IMR-90 (cell line): ENCODE results near the gene LTN1.

ENCODE experiments used
- CEBPB ChIP-seq: IDR thresholded peaks from 2 replicates; pipeline ENCODE4 v1.6.1; 2012; ENCODE audit warnings: low read depth, low read length, improper control_type of control experiment
- CTCF ChIP-seq: conservative IDR thresholded peaks from 2 replicates; pipeline ENCODE4 v1.5.1; 2012; ENCODE audit warnings: mild to moderate bottlenecking, low read depth, low read length, improper control_type of control experiment
- ELK1 ChIP-seq: fragments of 150-350 bp; IDR thresholded peaks from 2 replicates; pipeline ENCODE4 v1.6.1; 2016; ENCODE audit warnings: low read depth, mild to moderate bottlenecking, low read length, moderate library complexity, borderline replicate concordance
- FOS ChIP-seq: fragments of 150-350 bp; IDR thresholded peaks from 2 replicates; pipeline ENCODE4 v1.6.1; 2016; ENCODE audit warnings: low read depth, low read length
- MXI1 ChIP-seq: IDR thresholded peaks from 2 replicates; pipeline ENCODE4 v1.6.1; 2012; ENCODE audit warnings: low read depth, mild to moderate bottlenecking, low read length, moderate library complexity, borderline replicate concordance
- POLR2A ChIP-seq: IDR thresholded peaks from 2 replicates; pipeline ENCODE4 v1.6.1; 2012; ENCODE audit warnings: mild to moderate bottlenecking, low read depth, low read length
- RAD21 ChIP-seq: IDR thresholded peaks from 2 replicates; pipeline ENCODE4 v1.6.1; 2012; ENCODE audit warnings: low read length, improper control_type of control experiment
- SMC3 ChIP-seq: fragments of 150-350 bp; IDR thresholded peaks from 2 replicates; pipeline ENCODE4 v1.6.1; 2016; ENCODE audit warnings: low read depth, mild to moderate bottlenecking, antibody characterized with exemption, low read length, moderate library complexity
- USF2 ChIP-seq: fragments of 150-350 bp; IDR thresholded peaks from 2 replicates; pipeline ENCODE4 v1.6.1; 2017; ENCODE audit warnings: mild to moderate bottlenecking, antibody characterized with exemption, low read length, low read depth

GRCh38 chr21:28913071-28913470 lies 79.6 kb downstream of the LTN1 start:
- TF ChIP-seq ELK1 (no peak), POLR2A (no peak), CTCF (no peak), FOS (no peak), MXI1 (no peak), CEBPB (no peak), RAD21 (no peak), SMC3 (no peak), USF2 (no peak)
